Effector CD4-positive, alpha-beta T cell (primary cell): ENCODE results near the gene ZNF521.
"Not testable (repeated sequence)": the region's sequence is repeated elsewhere in the genome, so short reads cannot be mapped to it uniquely, and the experiment has no call there.

Source experiments
- DNase-seq: peaks from one replicate; pipeline ENCODE4 v3.0.0-alpha.2; 2020

The ZNF521 gene

GRCh38 chr18:25288340-25288938, 63.5 kb downstream of the ZNF521 start:
- DNase-seq, result no peak

- DNase-seq, result no peak
These were observed 64.9 kb downstream of the ZNF521 start for GRCh38 chr18:25287106-25287505.

DNA sequence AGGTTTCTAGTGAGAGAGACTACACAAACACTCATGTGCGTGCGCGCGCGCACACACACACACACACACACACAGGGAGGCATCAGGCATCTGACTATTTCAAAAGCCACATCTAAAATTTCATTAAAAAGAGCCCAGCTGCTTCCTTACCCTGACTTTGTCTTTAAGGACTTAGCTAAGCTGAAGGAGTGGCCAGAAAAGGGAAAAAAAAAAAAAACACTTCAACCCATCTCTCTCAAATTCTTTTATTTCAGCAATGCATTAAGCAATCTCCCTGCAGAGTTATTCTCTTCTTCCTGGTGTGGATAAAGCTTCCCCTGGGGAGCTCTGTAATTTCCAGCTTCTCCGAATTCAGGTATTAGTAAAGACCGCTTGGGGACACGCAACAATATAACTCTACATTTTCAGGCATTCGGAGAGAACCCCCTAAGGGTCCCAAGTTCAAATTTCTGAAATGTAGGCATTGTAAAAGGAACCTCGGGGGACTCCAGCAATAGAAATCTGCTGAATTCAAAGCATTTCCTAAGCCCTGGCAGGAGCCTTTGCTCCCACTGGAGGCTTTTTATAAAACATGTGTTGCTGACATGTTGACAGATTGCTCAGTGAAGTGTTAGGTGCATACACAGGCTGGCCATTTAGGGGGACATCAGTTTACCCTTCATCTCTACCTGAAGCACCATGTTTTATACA, 67.0 kb downstream of the ZNF521 start:
- DNase-seq, result no peak

DNA sequence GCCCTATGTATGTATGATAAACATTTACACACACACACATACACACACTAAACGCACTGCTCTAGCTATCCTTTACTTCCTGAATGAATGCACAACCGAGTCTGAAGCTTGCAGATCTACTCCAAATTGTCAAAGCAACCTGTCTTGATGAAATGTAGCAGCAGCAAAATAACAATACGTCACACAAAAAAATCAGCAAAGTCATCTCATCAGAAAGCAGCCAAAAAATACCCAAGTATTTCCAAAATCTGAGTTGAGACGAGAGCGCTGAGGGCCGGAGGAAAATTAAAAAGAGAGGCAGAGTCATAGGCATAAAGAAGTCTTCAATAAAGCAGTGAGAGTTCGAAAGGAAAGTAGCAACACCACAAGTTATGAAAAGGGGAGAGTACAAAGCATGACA, 67.7 kb downstream of the ZNF521 start:
- DNase-seq, result no peak

- DNase-seq, result no peak
These were observed 68.2 kb downstream of the ZNF521 start for GRCh38 chr18:25283781-25284180.

- DNase-seq, result no peak
These were observed 68.9 kb downstream of the ZNF521 start for GRCh38 chr18:25282896-25283703.

DNA sequence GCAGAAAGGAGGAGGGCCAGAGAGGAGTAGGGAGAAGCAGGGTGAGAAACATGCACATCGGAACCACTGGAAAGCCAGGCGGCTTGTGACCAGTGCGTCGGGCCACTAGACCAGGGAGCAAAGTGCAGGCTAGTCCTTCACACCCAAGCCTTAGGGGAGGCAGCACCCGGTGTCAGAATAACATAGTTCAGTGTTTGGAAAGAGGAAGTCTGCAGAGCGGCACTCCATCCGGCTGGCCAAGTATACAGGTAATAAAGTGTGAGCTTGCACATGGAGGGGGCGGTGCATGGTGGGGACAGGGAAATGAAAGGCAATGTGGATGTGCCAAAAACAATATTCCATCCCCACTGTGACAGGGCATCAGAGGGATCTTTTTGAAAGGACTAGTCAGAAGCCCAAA, 69.7 kb downstream of the ZNF521 start:
- DNase-seq, result no peak

DNA sequence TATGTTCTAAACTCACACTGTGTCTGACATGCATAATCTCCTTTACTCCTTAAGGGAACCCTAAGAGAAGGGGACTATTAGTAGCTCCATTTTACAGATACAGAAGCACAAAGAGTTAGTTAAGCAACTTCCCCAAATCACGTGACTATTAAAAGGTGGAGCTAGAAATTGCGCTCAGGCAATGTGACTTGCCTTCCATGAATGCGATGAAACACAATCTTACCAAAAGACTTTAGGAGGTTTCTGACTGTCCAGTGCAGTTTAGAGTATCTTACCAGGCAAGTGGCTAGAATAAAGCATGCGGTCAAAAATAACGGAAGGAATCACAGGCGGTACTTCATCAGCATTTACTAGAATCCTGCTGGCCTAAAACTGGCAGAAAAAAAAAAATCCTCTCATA, 70.4 kb downstream of the ZNF521 start:
- DNase-seq, result no peak

DNA sequence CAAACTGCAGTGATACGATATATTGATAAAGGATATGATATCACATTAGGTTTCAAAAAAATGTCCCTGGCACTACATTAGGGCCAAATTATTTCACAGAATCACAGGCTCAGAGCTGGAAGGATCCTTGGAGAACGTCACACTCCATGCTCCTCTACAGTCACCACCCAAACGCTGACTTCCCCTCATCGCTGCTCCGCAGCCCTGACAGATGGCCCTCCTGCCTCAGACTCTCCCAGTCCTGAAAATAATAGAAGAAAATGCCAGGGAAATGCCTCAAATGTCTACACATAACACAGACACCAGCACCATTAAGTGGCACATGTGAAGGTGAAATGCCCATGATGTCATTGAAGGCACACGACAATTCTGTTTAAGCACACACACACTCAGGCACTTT, 72.0 kb downstream of the ZNF521 start:
- no peak for DNase-seq

DNA sequence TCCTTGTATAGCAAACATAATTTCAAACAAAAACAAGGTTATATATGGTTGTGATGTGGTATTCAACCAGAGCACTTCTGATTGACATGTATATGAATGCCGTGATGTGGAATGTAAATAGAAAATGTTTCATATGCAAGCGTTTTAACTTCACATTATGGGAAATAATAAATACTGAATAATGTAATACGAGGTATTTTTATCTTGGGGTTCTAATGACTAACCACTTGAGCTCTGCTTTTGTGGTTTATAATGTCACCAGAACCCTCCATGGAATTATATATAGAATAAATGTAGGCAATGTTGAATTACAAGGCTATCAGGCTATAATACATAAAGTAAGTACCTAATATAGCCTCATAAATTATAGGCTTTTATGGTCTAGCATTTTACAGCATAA, 72.4 kb downstream of the ZNF521 start:
- no peak for DNase-seq

DNA sequence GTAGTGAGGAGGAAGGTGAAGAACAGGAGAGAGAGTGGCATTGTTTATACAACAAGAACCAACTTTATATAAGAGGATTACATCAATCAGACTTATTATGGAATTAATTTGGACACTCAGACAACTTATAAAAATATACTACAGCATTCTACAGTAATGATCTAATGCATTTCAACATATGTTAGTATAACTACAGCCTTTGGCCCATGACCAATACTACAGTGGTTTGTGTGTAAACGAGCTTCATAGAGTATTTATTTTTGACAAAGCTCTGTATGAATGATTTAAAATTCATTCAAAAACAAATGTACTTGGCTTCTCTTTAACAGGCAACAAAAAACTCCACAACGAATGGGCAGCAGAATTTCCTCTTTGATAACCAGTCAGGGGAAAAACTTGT, 72.8 kb downstream of the ZNF521 start:
- DNase-seq, result no peak

DNA sequence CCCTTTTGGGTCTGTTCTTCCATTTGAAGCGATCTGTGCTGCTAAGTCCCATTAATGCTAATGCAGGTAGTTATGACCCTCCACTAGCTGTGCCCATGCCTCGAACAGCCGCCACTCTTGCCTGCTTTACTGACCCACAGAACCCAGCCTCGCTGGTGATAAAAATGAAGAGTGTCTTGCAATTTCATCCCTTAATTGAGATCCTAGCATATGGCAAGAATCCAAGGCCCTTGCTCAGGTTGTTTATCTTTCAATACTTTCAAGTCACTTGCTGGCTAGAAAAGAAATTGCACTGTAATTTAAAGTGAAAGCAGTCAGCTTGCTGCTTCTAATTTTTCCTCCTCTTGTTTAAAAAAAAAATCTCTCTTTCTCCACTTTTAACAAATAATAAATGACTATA, 73.6 kb downstream of the ZNF521 start:
- no peak for DNase-seq

GRCh38 chr18:25275412-25276001, 76.5 kb downstream of the ZNF521 start:
- no peak for DNase-seq

DNA sequence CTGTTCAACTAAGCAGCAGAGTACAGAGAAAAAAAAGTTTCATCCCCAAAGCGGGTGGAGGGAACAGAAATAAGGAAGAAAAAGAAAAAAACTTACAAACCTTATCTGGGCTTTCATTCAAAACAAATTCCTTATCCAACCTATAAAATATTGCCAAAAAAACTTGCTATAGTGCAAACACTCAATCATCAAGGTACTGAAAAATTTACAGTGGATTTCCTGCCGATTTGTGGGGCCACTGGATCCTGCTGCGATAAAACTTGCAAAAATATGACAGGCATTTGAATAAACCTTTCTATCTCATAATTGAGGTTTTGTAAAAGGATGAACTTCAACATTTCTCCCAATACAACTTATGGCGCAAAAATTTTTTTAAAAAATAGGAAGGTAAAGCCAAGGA, 77.0 kb downstream of the ZNF521 start:
- DNase-seq, result no peak

- DNase-seq, result not testable (repeated sequence)
These were observed 84.9 kb downstream of the ZNF521 start for GRCh38 chr18:25266931-25267527.

- no peak for DNase-seq
These were observed 89.0 kb downstream of the ZNF521 start for GRCh38 chr18:25262920-25263319.

DNA sequence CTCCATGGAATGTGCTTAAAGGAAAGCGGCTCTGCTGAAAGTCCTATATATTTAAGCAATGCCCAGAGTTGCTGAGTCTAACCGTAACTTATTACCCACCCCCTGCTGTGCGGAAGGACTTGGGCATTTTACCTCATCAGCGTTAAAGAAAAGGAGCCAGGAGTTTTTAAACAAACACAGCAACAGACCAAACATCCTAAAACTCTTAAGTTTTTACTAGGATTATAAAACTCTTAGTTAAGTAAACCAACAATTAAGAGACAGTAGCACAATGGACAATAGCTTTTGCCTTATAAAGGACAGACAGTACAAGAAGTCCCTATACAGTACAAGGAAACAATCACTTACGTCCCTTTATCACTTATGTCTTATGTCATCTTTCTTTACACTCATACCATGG, 90.2 kb downstream of the ZNF521 start:
- DNase-seq, result no peak

GRCh38 chr18:25256439-25256838, 95.5 kb downstream of the ZNF521 start:
- no peak for DNase-seq

DNA sequence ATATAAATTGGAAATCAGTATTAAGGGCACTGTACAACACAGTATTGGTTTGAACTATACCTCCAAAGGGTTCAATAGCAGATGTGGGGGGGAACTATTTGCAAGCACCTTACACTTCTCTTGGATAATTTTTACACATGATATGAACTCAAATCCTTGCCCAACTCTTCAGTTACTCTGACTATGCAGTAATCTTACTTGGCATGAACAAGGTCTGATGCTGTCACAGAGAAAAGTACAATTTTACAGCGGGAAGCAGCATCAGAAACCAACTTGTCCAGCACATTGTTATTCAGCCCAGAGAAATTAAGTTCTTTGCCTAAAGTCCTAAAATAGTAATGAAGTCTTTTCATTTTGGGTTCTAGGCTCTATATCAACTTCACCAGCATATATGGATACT, 98.2 kb downstream of the ZNF521 start:
- no peak for DNase-seq

DNA sequence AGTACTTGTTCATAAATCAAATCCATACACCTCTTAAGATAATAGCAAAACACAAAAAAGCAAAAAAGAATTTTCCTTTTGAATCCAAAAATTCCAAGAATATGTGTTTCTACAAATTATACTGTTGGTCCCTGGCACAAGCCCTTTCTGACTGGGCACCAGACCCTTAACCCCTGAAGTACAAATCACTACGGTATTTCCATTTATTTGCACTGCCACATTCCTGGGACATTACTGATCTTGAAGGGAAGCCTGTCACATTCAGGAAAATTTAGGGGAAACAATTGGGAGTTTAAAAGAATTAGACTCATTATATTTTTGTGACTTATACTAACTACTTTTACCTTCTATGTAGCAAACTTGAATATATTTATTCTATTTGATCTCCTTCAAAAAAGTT, 98.8 kb downstream of the ZNF521 start:
- no peak for DNase-seq

GRCh38 chr18:25251068-25251467, 100.9 kb downstream of the ZNF521 start:
- DNase-seq, result no peak

- no peak for DNase-seq
These were observed 101.5 kb downstream of the ZNF521 start for GRCh38 chr18:25250474-25250851.

GRCh38 chr18:25248755-25249154, 103.2 kb downstream of the ZNF521 start:
- DNase-seq, result no peak
